Aorta (tissue), 5 donors: ENCODE data around the gene UAP1L1. TPM values are rescaled to one million over a fixed set of nuclear protein-coding genes. Genes with fewer than 3 reads are reported as not detected.

Experiments used
- ATAC-seq: fragments of 200-7000 bp; cut with Tn5 transposase; one replicate; pipeline ENCODE4 v1.9.1; 2022; ENCODE audit warnings: moderate library complexity; ENCODE audit not compliant: low FRiP score
- DNase-seq, 2 donors: peaks; one replicate each; pipeline ENCODE4 v3.0.0-alpha.2; 2020
- H3K27ac ChIP-seq, 2 donors: one replicate each; pipeline ENCODE4 v1.5.1; 2013; ENCODE audit warnings: low read length in 2 of 2, mild to moderate bottlenecking in 2 of 2, moderate library complexity in 2 of 2, control low read depth in 1 of 2, inconsistent platforms in 1 of 2, low read depth in 1 of 2
- H3K27me3 ChIP-seq, 2 donors: one replicate each; pipeline ENCODE4 v1.6.1; 2013; ENCODE audit warnings: control low read depth in 1 of 2, low read length in 1 of 2, mild to moderate bottlenecking in 1 of 2, moderate library complexity in 1 of 2; ENCODE audit not compliant: insufficient read depth in 2 of 2, control insufficient read depth in 1 of 2
- H3K36me3 ChIP-seq, 2 donors: one replicate each; pipeline ENCODE4 v1.6.1; 2013; ENCODE audit warnings: control low read depth in 1 of 2, low read length in 1 of 2, mild to moderate bottlenecking in 1 of 2; ENCODE audit not compliant: insufficient read depth in 2 of 2, control insufficient read depth in 1 of 2
- H3K4me1 ChIP-seq, 2 donors: one replicate each; pipeline ENCODE4 v1.6.1; 2013; ENCODE audit warnings: low read length in 2 of 2, control low read depth in 1 of 2, mild to moderate bottlenecking in 1 of 2, moderate library complexity in 1 of 2; ENCODE audit not compliant: insufficient read depth in 2 of 2, control insufficient read depth in 1 of 2
- H3K4me3 ChIP-seq, 2 donors: one replicate each; pipeline ENCODE4 v1.5.1; 2013; ENCODE audit warnings: low read length in 2 of 2, control low read depth in 1 of 2, mild to moderate bottlenecking in 1 of 2
- H3K9me3 ChIP-seq: one replicate; pipeline ENCODE4 v1.6.1; 2013; ENCODE audit warnings: mild to moderate bottlenecking, low read length; ENCODE audit not compliant: control insufficient read depth
- WGBS, 2 donors: extraction: QIAGEN DNeasy Blood & Tissue Kit; methylation state at CpG; one replicate each; pipeline ENCODE4 v1.1.7; 2013; 5-methylcytosine and 5-hydroxymethylcytosine counted together
- intact Hi-C, 2 donors: fragments of 100-400 bp; cut with DNase I; formaldehyde crosslinking; loops; one replicate each; pipeline versions ENCODE4 v1.14.2 to v1.15.0; 2022
- polyA plus RNA-seq, 2 donors: library from polyadenylated mRNA; stranded (reverse); fragments of 200-250 nt; gene quantifications; one replicate each; pipeline ENCODE4 v1.2.3, GENCODE V29; 2013
- total RNA-seq, 2 donors: library from RNA; stranded (reverse); fragmentation: NEBNext Ultra II Directional; extraction: Animal tissue kit (Norgen Biotek cat#: 25700); gene quantifications; one replicate each; pipeline ENCODE4 v1.2.1, GENCODE V29; 2021
- donor health status: healthy with polysubstance abuse.
- donor health status: Bipolar disorder and iron deficiency.
- donor health status: DM: no; HTN: no; CAD: no.
- donor health status: DM: no; HTN: no; CAD: no.
- donor health status: DM: yes; HTN: yes; CAD: no.

UAP1L1 gene
- total and polyA plus RNA-seq, 4 donors, result 4.1 to 20.6 (median 10.5) TPM

- Histone ChIP-seq H3K27me3 (no peaks in the 10 kb centered on the region), H3K36me3 (no peaks in the 10 kb centered on the region), H3K4me3 (no peak overlapping the region), H3K27ac (no peak overlapping the region), H3K4me1 (no peaks in the 10 kb centered on the region), H3K9me3 (no peaks in the 10 kb centered on the region)
- intact Hi-C loops, result no loop called here
- ATAC-seq (no peak), DNase-seq (peak in 1 of 2 donors; percentile 71)
- WGBS, 2 donors, result 64 to 65% methylated on average over 15 of the region's 15 CpGs
Measured at GRCh38 chr9:137076636-137077009, 694 bp upstream of the UAP1L1 start.

- peak overlapping the region; percentile 66 to 75 for H3K4me3 ChIP-seq
- ATAC-seq (no peak), DNase-seq (peak; percentile 69 to 76)
- H3K9me3 ChIP-seq, result no peaks in the 10 kb centered on the region
- no peak overlapping the region for H3K27ac ChIP-seq
- intact Hi-C loops, result no loop called here
- no peaks in the 10 kb centered on the region for H3K4me1 ChIP-seq
- WGBS, 2 donors, result 21 to 23% methylated on average over 60 to 76 of the region's 76 CpGs
- H3K27me3 ChIP-seq, result no peaks in the 10 kb centered on the region
- H3K36me3 ChIP-seq, result no peaks in the 10 kb centered on the region
Measured at GRCh38 chr9:137077758-137078693, 709 bp downstream of the UAP1L1 start.

GRCh38 chr9:137078701-137079400 is 1.5 kb downstream of the UAP1L1 start:
- Histone ChIP-seq H3K9me3 (no peaks in the 10 kb centered on the region), H3K4me3 (no peak overlapping the region), H3K27me3 (no peaks in the 10 kb centered on the region), H3K27ac (no peak overlapping the region), H3K36me3 (no peaks in the 10 kb centered on the region), H3K4me1 (no peaks in the 10 kb centered on the region)
- DNase-seq (peak in 1 of 2 donors; percentile 70), ATAC-seq (no peak)
- intact Hi-C loops, result no loop called here
- WGBS, 2 donors, result 71 to 77% methylated on average over 48 to 51 of the region's 51 CpGs

GRCh38 chr9:137079401-137079787 is 2.1 kb downstream of the UAP1L1 start:
- DNase-seq (peak in 1 of 2 donors; percentile 66), ATAC-seq (no peak)
- intact Hi-C loops, result no loop called here
- Histone ChIP-seq H3K27me3 (no peaks in the 10 kb centered on the region), H3K27ac (no peak overlapping the region), H3K4me1 (no peaks in the 10 kb centered on the region), H3K4me3 (no peak overlapping the region), H3K9me3 (no peaks in the 10 kb centered on the region), H3K36me3 (no peaks in the 10 kb centered on the region)
- 91 to 92% methylated on average over 13 of the region's 13 CpGs for WGBS, 2 donors

GRCh38 chr9:137080260-137081122 is 3.2 kb downstream of the UAP1L1 start:
- DNase-seq, result peak in 1 of 2 donors; percentile 70
- no peak overlapping the region for H3K4me3 ChIP-seq
- no peaks in the 10 kb centered on the region for H3K36me3 ChIP-seq
- WGBS, 2 donors, result 92 to 95% methylated on average over 24 of the region's 24 CpGs
- no peaks in the 10 kb centered on the region for H3K27me3 ChIP-seq
- no peaks in the 10 kb centered on the region for H3K9me3 ChIP-seq
- intact Hi-C loops, result no loop called here
- H3K4me1 ChIP-seq, result no peaks in the 10 kb centered on the region
- no peak overlapping the region for H3K27ac ChIP-seq
- ATAC-seq, result no peak

- whole genome bisulfite sequencing, 2 donors, result 92% methylated on average over 16 of the region's 16 CpGs
- no peaks in the 10 kb centered on the region for H3K4me1 ChIP-seq
- no peaks in the 10 kb centered on the region for H3K36me3 ChIP-seq
Measured at GRCh38 chr9:137082222-137082924, 5.1 kb downstream of the UAP1L1 start.

GRCh38 chr9:137082925-137083290 is 5.6 kb downstream of the UAP1L1 start:
- H3K36me3 ChIP-seq, result no peaks in the 10 kb centered on the region
- no peak overlapping the region for H3K27ac ChIP-seq
- H3K9me3 ChIP-seq, result no peaks in the 10 kb centered on the region
- ATAC-seq (no peak), DNase-seq (no peak)
- WGBS, 2 donors, result 91 to 97% methylated on average over 7 to 8 of the region's 8 CpGs
- intact Hi-C loops, result no loop called here
- H3K4me1 ChIP-seq, result no peaks in the 10 kb centered on the region
- no peak overlapping the region for H3K4me3 ChIP-seq
- H3K27me3 ChIP-seq, result no peaks in the 10 kb centered on the region

More at GRCh38 chr9:137082222-137082924, 5.1 kb downstream of the UAP1L1 start:
- intact Hi-C loops, result no loop called here
- Histone ChIP-seq H3K27me3 (no peaks in the 10 kb centered on the region), H3K4me3 (no peak overlapping the region), H3K9me3 (no peaks in the 10 kb centered on the region), H3K27ac (no peak overlapping the region)
- ATAC-seq (no peak), DNase-seq (peak in 1 of 2 donors; percentile 69)
